Fibroblast of the aortic adventitia (primary cell): ENCODE data around the gene SHH. TPM values are rescaled to one million over a fixed set of nuclear protein-coding genes. Genes with fewer than 3 reads are reported as not detected.

Experiments
- DNase-seq: peaks from one replicate; pipeline ENCODE4 v3.0.0-alpha.2; 2010; ENCODE audit warnings: low read depth
- H3K4me3 ChIP-seq: 2 replicates; pipeline ENCODE4 v1.5.1; 2011; ENCODE audit warnings: low read depth, mild to moderate bottlenecking, control low read depth, low read length, moderate library complexity
- total RNA-seq: library from RNA; depleted of rRNA; stranded (reverse); fragments of >200 nt; gene quantifications from 2 replicates; pipeline ENCODE4 v1.2.3, GENCODE V29; 2012; ENCODE audit warnings: low replicate concordance
- TF ChIP-seq, protein P1 (sequence below): IDR thresholded peaks from 2 replicates; pipeline ENCODE4 v1.5.1; 2011; ENCODE audit warnings: mild to moderate bottlenecking, low read length, control low read depth, inconsistent platforms; ENCODE audit not compliant: insufficient read depth

The SHH gene
- total RNA-seq, 1 donor, result 0.36 TPM

DNA sequence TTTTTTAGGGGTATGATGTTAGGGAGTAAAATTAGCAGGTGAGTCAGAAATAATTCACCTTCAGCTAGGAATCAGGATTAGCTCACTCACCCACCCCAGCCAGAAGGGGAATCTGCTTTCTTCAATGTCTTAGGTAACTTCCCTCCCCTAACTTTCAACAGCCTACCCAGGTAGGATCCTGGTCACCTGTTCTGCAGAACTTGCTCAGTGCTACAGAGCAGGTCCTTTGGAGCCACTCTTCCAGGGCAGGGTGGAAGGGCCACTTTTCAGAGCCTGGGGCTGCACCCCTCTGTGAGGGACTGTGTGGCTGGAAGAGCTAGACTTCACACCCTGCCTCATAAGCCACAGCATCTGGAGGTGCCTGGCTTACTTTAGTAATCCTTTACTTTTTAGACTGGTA is 58.1 kb downstream of the SHH start:
- H3K4me3 ChIP-seq, result no peak overlapping the region
- TF ChIP-seq, protein P1, sequence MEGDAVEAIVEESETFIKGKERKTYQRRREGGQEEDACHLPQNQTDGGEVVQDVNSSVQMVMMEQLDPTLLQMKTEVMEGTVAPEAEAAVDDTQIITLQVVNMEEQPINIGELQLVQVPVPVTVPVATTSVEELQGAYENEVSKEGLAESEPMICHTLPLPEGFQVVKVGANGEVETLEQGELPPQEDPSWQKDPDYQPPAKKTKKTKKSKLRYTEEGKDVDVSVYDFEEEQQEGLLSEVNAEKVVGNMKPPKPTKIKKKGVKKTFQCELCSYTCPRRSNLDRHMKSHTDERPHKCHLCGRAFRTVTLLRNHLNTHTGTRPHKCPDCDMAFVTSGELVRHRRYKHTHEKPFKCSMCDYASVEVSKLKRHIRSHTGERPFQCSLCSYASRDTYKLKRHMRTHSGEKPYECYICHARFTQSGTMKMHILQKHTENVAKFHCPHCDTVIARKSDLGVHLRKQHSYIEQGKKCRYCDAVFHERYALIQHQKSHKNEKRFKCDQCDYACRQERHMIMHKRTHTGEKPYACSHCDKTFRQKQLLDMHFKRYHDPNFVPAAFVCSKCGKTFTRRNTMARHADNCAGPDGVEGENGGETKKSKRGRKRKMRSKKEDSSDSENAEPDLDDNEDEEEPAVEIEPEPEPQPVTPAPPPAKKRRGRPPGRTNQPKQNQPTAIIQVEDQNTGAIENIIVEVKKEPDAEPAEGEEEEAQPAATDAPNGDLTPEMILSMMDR, result no peak
- no peak for DNase-seq

DNA sequence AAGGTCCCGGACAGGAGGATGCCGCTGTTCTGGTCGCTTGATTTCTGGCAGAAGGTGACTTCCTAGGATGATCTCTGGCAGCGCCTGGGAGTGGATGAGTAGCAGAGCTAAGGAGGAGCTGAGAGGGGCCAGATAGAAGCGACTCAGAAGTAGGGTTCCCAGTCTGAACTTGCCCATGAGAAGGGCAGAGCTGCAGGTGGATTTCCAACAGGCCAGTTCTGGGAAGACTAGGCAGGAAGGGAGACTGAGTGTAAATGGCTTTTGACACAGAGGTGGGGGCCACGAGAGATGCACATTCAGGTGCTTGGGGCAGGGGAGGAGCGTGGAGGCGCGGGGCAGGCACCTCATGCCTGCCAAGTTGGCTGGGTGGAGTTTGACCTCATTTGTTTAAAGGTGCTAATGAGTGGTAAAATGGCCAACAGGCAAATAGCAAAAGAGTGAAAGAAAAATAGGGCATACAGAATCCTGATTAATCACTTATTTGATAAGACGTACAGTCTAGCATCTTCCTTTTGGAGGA is 58.8 kb downstream of the SHH start:
- TF ChIP-seq, protein P1, result no peak
- H3K4me3 ChIP-seq, result no peak overlapping the region
- no peak for DNase-seq

DNA sequence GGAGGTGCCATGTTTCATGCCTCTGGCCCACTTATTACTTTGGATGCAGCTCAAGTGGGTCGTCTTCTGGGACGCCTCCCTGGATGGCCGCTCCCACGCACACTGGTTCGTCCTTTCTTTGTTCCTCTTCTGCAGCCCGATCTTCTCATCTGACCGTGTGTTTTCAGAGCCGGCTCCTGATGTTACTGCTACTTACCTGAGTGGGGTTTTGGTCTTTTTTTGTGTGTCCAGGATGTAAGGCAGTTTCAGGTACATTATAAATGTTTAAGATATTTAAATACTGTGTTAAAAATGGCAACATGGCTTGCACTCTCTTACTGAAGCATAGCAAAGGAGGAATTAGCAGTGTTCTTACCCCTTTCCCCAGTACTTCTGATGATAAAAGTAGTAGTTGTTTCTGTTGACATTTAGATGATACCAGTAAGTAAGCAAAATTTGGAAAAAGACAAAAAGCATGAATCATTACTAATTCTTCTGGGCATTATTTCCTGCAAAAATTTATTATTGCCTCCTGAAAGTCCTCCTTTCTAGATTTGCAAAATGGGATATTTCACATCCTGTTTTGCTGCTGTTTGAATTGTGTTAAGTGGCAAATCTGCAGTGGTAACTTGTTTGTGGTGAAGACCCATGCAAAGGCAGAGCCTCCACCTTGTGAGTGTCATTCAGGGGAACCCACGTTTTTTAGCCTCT is 59.4 kb downstream of the SHH start:
- TF ChIP-seq, protein P1, result no peak
- H3K4me3 ChIP-seq, result no peak overlapping the region
- DNase-seq, result no peak

DNA sequence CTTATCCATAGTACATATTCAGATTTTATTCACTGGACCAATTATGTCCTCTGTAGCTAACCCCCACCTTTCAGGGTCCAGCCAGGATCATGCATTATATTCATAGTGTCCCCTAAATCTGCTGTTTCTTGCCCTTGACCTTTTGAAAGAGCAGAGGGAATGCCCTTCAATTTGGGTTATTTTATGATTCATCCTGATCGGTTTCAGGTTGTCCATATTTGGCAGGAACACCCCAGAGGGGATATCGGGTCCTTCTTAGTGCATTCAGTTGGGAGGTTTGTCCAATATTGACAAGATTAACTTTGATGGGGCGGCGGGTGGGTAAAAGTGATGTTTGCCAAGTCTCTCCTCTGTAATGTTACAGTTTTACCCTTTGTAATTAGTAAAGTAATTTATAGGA is 60.9 kb downstream of the SHH start:
- H3K4me3 ChIP-seq, result no peak overlapping the region
- TF ChIP-seq, protein P1, result no peak
- DNase-seq, result no peak

DNA sequence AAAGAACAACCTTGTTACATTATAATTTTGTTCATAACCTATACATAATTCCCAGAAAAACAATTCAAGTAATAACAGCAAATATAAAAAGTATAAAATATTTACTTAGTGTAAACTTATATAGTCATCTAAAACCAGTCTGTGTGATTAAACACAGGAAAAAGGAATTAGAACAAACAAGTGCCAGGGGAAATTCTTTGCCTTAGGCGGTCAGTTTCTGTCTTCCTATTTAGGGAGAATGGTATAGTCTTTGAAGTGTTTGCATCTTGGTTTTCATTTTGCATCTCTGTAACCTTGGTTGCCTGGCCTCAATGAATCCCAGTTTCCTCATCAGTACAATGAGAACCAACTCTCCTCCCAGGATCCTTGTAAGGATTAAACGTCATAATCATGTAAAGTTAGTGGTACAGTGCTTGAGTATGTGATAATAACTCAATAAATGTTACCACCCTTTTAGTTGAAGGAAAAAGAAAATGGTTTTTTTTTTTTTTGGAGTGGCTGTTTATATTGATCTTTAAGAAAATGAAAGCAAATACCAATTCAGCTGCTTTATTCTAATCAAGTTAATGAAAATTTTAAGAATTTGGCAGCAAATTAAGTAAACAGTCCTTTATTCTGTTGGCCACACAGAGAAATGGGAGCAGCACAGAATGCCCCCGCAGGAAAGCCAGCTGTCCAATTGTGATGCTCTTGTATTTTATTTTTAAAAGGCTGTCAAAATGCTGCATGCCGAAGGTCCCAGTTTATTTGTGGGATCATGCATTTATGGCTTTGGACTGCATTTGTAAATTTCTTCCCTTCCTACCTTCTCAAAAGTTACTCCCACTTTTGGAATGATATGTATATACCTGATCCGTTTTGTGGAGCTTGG is 61.8 kb downstream of the SHH start:
- no peak for DNase-seq
- no peak overlapping the region for H3K4me3 ChIP-seq
- TF ChIP-seq, protein P1, result no peak

Other genes with a start within 250 kb of the SHH start
- gene RBM33, start 167.8 kb downstream of the SHH start, total RNA-seq, result 21.9 and 72.1 TPM in 2 replicates